GM10847 (cell line): Measurements from ENCODE around the gene ATP5F1A.

ENCODE experiments used
- POLR2A ChIP-seq: IDR thresholded peaks from 2 replicates; pipeline ENCODE4 v1.6.1; 2011; ENCODE audit not compliant: insufficient read length; ENCODE audit errors: extremely low read depth

Gene ATP5F1A

GRCh38 chr18:46084431-46084830, 13.7 kb downstream of the ATP5F1A start:
- TF ChIP-seq POLR2A = no peak

GRCh38 chr18:46080156-46080555, 17.9 kb downstream of the ATP5F1A start:
- TF ChIP-seq POLR2A = no peak

- TF ChIP-seq POLR2A = no peak
These were observed 18.8 kb downstream of the ATP5F1A start for GRCh38 chr18:46079336-46079735.

GRCh38 chr18:46073474-46074331, 24.4 kb downstream of the ATP5F1A start:
- TF ChIP-seq POLR2A = no peak

- TF ChIP-seq POLR2A = no peak
These were observed 25.1 kb downstream of the ATP5F1A start for GRCh38 chr18:46072959-46073358.

- TF ChIP-seq POLR2A = no peak
These were observed 25.7 kb downstream of the ATP5F1A start for GRCh38 chr18:46072376-46072867.

GRCh38 chr18:46071653-46072375, 26.3 kb downstream of the ATP5F1A start, which contains the start of gene PSTPIP2:
Gene PSTPIP2, minus strand, starts transcription at chr18:46072260. Its CDS starts 72 bp downstream, at chr18:46072188.
- no peak for TF ChIP-seq POLR2A

GRCh38 chr18:46070815-46071652, 27.1 kb downstream of the ATP5F1A start:
- no peak for TF ChIP-seq POLR2A

GRCh38 chr18:46070232-46070631, 27.9 kb downstream of the ATP5F1A start:
- TF ChIP-seq POLR2A = no peak

GRCh38 chr18:46069524-46069923, 28.6 kb downstream of the ATP5F1A start:
- TF ChIP-seq POLR2A = no peak

GRCh38 chr18:46068763-46069162, 29.3 kb downstream of the ATP5F1A start:
- no peak for TF ChIP-seq POLR2A

GRCh38 chr18:46067438-46068007, 30.6 kb downstream of the ATP5F1A start:
- no peak for TF ChIP-seq POLR2A

- TF ChIP-seq POLR2A = no peak
These were observed 35.3 kb downstream of the ATP5F1A start for GRCh38 chr18:46062781-46063180.

- no peak for TF ChIP-seq POLR2A
These were observed 36.3 kb downstream of the ATP5F1A start for GRCh38 chr18:46061796-46062195.

GRCh38 chr18:46061387-46061786, 36.7 kb downstream of the ATP5F1A start:
- no peak for TF ChIP-seq POLR2A
